Mucosa of descending colon (tissue), 3 donors: ENCODE results near the gene ZNG1C. TPM values are rescaled to one million over a fixed set of nuclear protein-coding genes. Genes with fewer than 3 reads are reported as not detected.

Source experiments
- total RNA-seq, 3 donors: library from RNA; stranded (reverse); fragmentation: NEBNext Ultra II Directional in 2 of 3; extraction: Animal tissue kit (Norgen Biotek cat#: 25700) in 2 of 3; gene quantifications; one replicate each; pipeline versions ENCODE4 v1.2.1 to v1.2.4, GENCODE V29; 2021 to 2023
- donor health status: DM: no; HTN: no; CAD: no; lungs with moderate emphysema.
- donor health status: DM: no; HTN: no; CAD: no.
- donor health status: DM: no; HTN: yes; CAD: no.

The ZNG1C gene
- total RNA-seq, 3 donors from 2014 or later, result 17.2 to 29.9 (median 21.8) TPM

Other genes with a start within 250 kb of the ZNG1C start
- under 1 TPM in 1 of 3 donors, not detected in 2; 0.17 TPM for gene FOXD4L3, start 60.9 kb downstream of the ZNG1C start, total RNA-seq
- 100 to 1,000 TPM in 1 of 3 donors, 10 to 100 TPM in 2; 11.2 to 535 (median 22.6) TPM for gene PGM5, start 114.6 kb downstream of the ZNG1C start, total RNA-seq